ENCODE measurements around the gene ZNF488. TPM values are rescaled to one million over a fixed set of nuclear protein-coding genes. Genes with fewer than 3 reads are reported as not detected.

Gene ZNF488
- total RNA-seq, 1 donor from 2014 or later: not detected

DNA sequence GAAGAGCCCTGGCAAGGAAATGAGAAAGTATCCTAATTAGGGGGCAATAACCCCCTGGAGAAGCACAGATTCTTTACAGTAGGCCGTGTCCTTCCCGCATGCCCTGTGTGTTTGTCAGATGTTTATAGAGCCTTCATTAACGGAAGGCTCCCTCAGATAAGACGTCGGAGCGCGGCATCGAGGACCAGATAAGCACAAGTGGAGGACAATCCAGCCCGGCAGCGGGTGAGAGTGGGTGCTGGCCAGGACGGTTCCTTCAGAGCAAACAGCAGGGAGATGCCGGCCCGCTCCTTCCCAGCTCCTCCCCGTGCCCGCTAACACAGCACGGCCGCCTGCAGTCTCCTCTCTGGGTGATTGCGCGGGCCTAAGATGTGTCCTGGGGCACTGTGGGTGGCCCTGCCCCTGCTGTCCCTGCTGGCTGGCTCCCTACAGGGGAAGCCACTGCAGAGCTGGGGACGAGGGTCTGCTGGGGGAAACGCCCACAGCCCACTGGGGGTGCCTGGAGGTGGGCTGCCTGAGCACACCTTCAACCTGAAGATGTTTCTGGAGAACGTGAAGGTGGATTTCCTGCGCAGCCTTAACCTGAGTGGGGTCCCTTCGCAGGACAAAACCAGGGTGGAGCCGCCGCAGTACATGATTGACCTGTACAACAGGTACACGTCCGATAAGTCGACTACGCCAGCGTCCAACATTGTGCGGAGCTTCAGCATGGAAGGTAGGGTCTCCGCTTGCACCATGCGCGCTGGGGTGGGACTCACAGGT is 61.6 kb downstream of the ZNF488 start, which contains the start of gene GDF2:
GDF2 (plus strand) TSS at position 155 of the 762 bp plus-strand sequence; CDS start at position 370, 215 bp downstream.
- ChIA-PET POLR2A (no interaction called here), CTCF (no interaction called here)
- Mint-ChIP-seq H3K9me3 (no peaks in the 10 kb centered on the region), H3K27me3 (peaks cover 5% of the 10 kb centered on the region), H3K27ac (no peak within 1 kb of the TSS), H3K4me1 (no peaks in the 10 kb centered on the region), H3K4me3 (no peak within 1 kb of the TSS), H3K36me3 (ENCODE audit: low read depth) (no peaks in the 10 kb centered on the region)
- TF ChIP-seq, protein P1, sequence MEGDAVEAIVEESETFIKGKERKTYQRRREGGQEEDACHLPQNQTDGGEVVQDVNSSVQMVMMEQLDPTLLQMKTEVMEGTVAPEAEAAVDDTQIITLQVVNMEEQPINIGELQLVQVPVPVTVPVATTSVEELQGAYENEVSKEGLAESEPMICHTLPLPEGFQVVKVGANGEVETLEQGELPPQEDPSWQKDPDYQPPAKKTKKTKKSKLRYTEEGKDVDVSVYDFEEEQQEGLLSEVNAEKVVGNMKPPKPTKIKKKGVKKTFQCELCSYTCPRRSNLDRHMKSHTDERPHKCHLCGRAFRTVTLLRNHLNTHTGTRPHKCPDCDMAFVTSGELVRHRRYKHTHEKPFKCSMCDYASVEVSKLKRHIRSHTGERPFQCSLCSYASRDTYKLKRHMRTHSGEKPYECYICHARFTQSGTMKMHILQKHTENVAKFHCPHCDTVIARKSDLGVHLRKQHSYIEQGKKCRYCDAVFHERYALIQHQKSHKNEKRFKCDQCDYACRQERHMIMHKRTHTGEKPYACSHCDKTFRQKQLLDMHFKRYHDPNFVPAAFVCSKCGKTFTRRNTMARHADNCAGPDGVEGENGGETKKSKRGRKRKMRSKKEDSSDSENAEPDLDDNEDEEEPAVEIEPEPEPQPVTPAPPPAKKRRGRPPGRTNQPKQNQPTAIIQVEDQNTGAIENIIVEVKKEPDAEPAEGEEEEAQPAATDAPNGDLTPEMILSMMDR (IDR thresholded peaks at IDR 0.05): no peak
- no peak for ATAC-seq (ENCODE audit: low read depth)
- DNase-seq: no peak
- intact Hi-C loops (cut with micrococcal nuclease): no loop called here

DNA sequence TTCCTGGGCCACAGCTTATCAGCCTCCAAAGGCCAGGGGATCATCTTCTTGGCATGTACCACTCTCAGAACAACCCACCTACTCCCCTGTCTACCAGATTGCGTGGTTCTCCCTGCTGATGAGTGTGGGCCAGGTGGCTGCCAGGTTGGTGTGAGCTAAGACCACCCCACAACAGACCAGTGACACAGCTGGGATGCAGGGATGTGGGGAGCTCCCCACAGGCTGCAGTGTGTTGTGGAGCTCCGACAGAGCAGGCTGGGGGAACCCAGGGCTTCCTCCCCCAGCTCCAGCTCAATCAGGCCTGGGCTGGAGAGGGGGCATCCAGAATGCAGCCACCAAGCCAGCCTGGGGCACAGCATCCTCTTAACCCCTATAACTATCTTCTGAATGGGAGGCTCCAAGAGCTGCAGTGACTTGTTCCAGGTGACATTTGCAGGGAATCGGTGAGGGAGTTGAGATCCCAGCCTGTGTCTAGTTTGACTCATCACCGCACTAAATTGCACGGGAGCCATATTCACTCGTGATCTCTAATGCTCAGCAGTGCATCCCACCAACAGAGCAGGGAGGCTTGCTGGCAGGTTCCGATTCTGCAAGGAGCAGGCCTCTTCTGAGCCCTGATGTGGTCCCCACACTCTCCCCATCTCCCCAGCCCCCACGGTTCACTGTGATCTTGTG is 62.4 kb downstream of the ZNF488 start:
- Mint-ChIP-seq H3K27me3 (peaks cover 5% of the 10 kb centered on the region), H3K27ac (no peak overlapping the region), H3K9me3 (no peaks in the 10 kb centered on the region), H3K4me3 (no peak overlapping the region), H3K36me3 (ENCODE audit: low read depth) (no peaks in the 10 kb centered on the region), H3K4me1 (no peaks in the 10 kb centered on the region)
- POLR2A ChIA-PET: no interaction called here
- no peak for DNase-seq
- intact Hi-C loops (cut with micrococcal nuclease): no loop called here
- CTCF ChIA-PET: no interaction called here
- TF ChIP-seq, protein P1 (IDR thresholded peaks at IDR 0.05): no peak
- ATAC-seq (ENCODE audit: low read depth): no peak

DNA sequence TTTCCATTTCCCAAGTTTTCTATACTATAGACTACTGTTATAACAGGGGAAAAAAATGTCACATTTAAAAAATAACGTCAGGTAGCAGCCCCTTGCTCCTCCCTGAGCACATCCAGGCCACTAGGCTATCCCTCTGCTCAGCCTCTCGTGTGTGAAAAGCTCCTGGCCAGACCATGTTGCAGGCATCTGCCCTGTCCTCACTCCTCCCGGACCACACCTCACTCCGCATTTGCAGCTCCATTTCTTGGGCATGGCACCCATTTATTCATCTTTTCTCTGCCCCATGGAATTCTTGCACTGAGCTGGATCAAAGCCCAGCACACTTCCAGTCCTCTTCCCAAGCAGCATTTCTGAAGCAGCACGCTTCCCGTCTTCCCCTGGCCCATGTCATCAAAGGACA is 63.3 kb downstream of the ZNF488 start:
- no peak for ATAC-seq (ENCODE audit: low read depth)
- H3K27ac Mint-ChIP-seq: no peak overlapping the region
- intact Hi-C loops (cut with micrococcal nuclease): no loop called here
- H3K36me3 Mint-ChIP-seq (ENCODE audit: low read depth): no peaks in the 10 kb centered on the region
- CTCF ChIA-PET: no interaction called here
- DNase-seq: no peak
- POLR2A ChIA-PET: no interaction called here
- H3K4me3 Mint-ChIP-seq: no peak overlapping the region
- TF ChIP-seq, protein P1 (IDR thresholded peaks at IDR 0.05): no peak
- H3K9me3 Mint-ChIP-seq: no peaks in the 10 kb centered on the region
- H3K4me1 Mint-ChIP-seq: no peaks in the 10 kb centered on the region
- peaks cover 5% of the 10 kb centered on the region for H3K27me3 Mint-ChIP-seq

DNA sequence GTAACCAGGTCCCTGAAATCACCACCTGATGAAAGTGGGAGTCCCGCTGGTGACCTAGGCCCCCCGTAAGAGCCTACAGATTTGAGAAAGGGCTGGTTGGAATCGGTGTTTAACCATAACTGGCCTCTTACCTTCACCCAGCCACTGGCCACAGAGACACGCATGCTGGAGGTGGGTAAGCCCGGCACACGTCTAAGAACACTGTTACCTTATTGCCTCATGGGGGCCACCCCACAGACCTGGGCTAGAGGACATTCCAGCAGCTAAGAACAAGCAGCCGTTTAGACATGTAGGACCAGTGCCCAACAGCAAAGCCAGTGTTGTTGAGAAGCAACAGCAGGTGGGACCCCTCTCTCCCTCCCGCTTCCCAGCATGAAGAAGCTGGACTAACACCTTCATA is 64.3 kb downstream of the ZNF488 start:
- ATAC-seq (ENCODE audit: low read depth): no peak
- ChIA-PET POLR2A (no interaction called here), CTCF (no interaction called here)
- Mint-ChIP-seq H3K9me3 (no peaks in the 10 kb centered on the region), H3K27ac (no peak overlapping the region), H3K36me3 (ENCODE audit: low read depth) (no peaks in the 10 kb centered on the region), H3K27me3 (peaks cover 5% of the 10 kb centered on the region), H3K4me3 (no peak overlapping the region), H3K4me1 (no peaks in the 10 kb centered on the region)
- DNase-seq: no peak
- intact Hi-C loops (cut with micrococcal nuclease): no loop called here
- TF ChIP-seq, protein P1 (IDR thresholded peaks at IDR 0.05): no peak

DNA sequence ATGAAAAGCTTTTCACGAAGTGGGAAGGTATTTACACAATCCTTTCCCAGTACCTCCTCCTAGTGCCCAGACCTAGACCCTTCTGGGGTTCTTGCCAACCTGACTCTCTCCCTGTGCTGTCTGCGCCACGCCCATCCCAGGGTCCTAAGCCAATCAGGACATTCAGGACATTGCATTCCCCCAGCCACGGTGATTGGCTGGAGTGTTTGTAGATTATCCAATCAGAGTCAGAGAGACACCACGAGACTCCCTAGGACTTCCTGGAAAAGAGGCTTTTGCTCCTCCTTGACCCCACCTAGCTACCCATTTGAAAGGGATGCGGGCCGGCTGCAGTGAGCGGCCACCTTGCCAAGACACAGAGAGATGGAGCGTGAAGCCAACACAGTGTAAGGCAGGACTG is 65.4 kb downstream of the ZNF488 start:
- Mint-ChIP-seq H3K27ac (no peak overlapping the region), H3K9me3 (no peaks in the 10 kb centered on the region), H3K4me1 (no peaks in the 10 kb centered on the region), H3K36me3 (ENCODE audit: low read depth) (no peaks in the 10 kb centered on the region), H3K27me3 (peaks cover 5% of the 10 kb centered on the region), H3K4me3 (no peak overlapping the region)
- TF ChIP-seq, protein P1 (IDR thresholded peaks at IDR 0.05): no peak
- CTCF ChIA-PET: no interaction called here
- intact Hi-C loops (cut with micrococcal nuclease): no loop called here
- POLR2A ChIA-PET: no interaction called here
- ATAC-seq (ENCODE audit: low read depth) (no peak), DNase-seq (no peak)
